GM23338 (cell line): ENCODE data around the gene NUDT4. TPM values are rescaled to one million over a fixed set of nuclear protein-coding genes. Genes with fewer than 3 reads are reported as not detected.

Experiments used
- ATAC-seq: fragments of 200-7000 bp; cut with Tn5 transposase; 3 replicates; pipeline ENCODE4 v1.9.1; 2020
- DNase-seq: peaks from one replicate; pipeline ENCODE4 v3.0.0-alpha.2; 2015; ENCODE audit warnings: low spot score
- H2AFZ ChIP-seq: fragments of 200-600 bp; sonication (generic); 2 replicates; pipeline ENCODE4 v1.8.0; 2016; ENCODE audit warnings: antibody characterized with exemption, mild to moderate bottlenecking, moderate library complexity
- H3F3A ChIP-seq: fragments of 200-600 bp; sonication (generic); replicated peaks from 2 replicates; pipeline ENCODE4 v1.8.0; 2017; ENCODE audit warnings: antibody characterized with exemption, mixed run types, low read depth
- H3K27ac ChIP-seq: fragments of 200-600 bp; sonication (generic); 2 replicates; pipeline ENCODE4 v1.6.1; 2016; ENCODE audit warnings: low read depth
- H3K27me3 ChIP-seq: fragments of 200-600 bp; sonication (generic); 2 replicates; pipeline ENCODE4 v1.8.0; 2016; ENCODE audit warnings: mild to moderate bottlenecking, mixed run types, moderate library complexity; ENCODE audit not compliant: insufficient read depth
- H3K36me3 ChIP-seq: fragments of 200-600 bp; sonication (generic); 2 replicates; pipeline ENCODE4 v1.8.0; 2016; ENCODE audit warnings: mild to moderate bottlenecking; ENCODE audit not compliant: insufficient read depth
- H3K4me1 ChIP-seq: fragments of 200-600 bp; sonication (generic); 2 replicates; pipeline ENCODE4 v1.8.0; 2016; ENCODE audit warnings: mild to moderate bottlenecking, moderate library complexity; ENCODE audit not compliant: insufficient read depth
- H3K4me2 ChIP-seq: fragments of 200-600 bp; sonication (generic); 2 replicates; pipeline ENCODE4 v1.7.1; 2017; ENCODE audit warnings: mixed run types
- H3K4me3 ChIP-seq: fragments of 200-600 bp; sonication (generic); 2 replicates; pipeline ENCODE4 v1.6.1; 2016; ENCODE audit warnings: mixed run types
- H3K79me2 ChIP-seq: fragments of 200-600 bp; sonication (generic); replicated peaks from 2 replicates; pipeline ENCODE4 v1.8.0; 2017; ENCODE audit warnings: mild to moderate bottlenecking; ENCODE audit not compliant: insufficient read depth
- H3K9me2 ChIP-seq: fragments of 200-600 bp; sonication (generic); 2 replicates; pipeline ENCODE4 v1.8.0; 2017; ENCODE audit not compliant: insufficient read depth
- H4K20me1 ChIP-seq: fragments of 200-600 bp; sonication (generic); replicated peaks from 2 replicates; pipeline ENCODE4 v1.8.0; 2017; ENCODE audit warnings: mild to moderate bottlenecking; ENCODE audit not compliant: insufficient read depth
- H3K27ac Mint-ChIP-seq: 2 replicates; pipeline ENCODE4 v1.8.0; 2020; ENCODE audit warnings: inconsistent platforms, mild to moderate bottlenecking, moderate library complexity, mixed read lengths
- H3K27me3 Mint-ChIP-seq: 3 replicates; pipeline ENCODE4 v1.8.0; 2022; ENCODE audit warnings: low read depth, mild to moderate bottlenecking, moderate library complexity, mixed read lengths, inconsistent platforms; ENCODE audit not compliant: insufficient read depth, poor library complexity
- H3K36me3 Mint-ChIP-seq: 3 replicates; pipeline ENCODE4 v1.8.0; 2021; ENCODE audit warnings: low read depth, mild to moderate bottlenecking, inconsistent platforms, moderate library complexity, mixed read lengths
- H3K4me1 Mint-ChIP-seq: 3 replicates; pipeline ENCODE4 v1.8.0; 2020; ENCODE audit warnings: mild to moderate bottlenecking, inconsistent platforms, mixed read lengths
- H3K4me3 Mint-ChIP-seq: 3 replicates; pipeline ENCODE4 v1.8.0; 2021; ENCODE audit warnings: moderate library complexity, mild to moderate bottlenecking, inconsistent platforms, mixed read lengths
- H3K9me3 Mint-ChIP-seq: 3 replicates; pipeline ENCODE4 v1.8.0; 2020; ENCODE audit warnings: moderate library complexity, mild to moderate bottlenecking, inconsistent platforms, mixed read lengths
- CREB1 ChIP-seq: fragments of 250-450 bp; sonication (Bioruptor Pico); IDR thresholded peaks from 2 replicates; pipeline ENCODE4 v1.5.0; 2020; ENCODE audit warnings: low read depth, mild to moderate bottlenecking, moderate library complexity
- CTCF ChIP-seq, 2 experiments: fragments of 200-600 bp in 1 of 2; sonication (generic) in 1 of 2; conservative IDR thresholded peaks; 2 replicates each; pipeline versions ENCODE4 v1.5.1 to v1.6.1; 2016 to 2017; ENCODE audit warnings: antibody characterized with exemption in 2 of 2, low read depth in 2 of 2, mild to moderate bottlenecking in 2 of 2, moderate library complexity in 1 of 2
- EZH2 ChIP-seq: fragments of 200-600 bp; sonication (generic); IDR thresholded peaks from one replicate; pipeline ENCODE4 v1.8.0; 2017; ENCODE audit warnings: antibody characterized with exemption, mild to moderate bottlenecking, low read depth; ENCODE audit not compliant: unreplicated experiment
- EZH2phosphoT487 ChIP-seq: fragments of 200-600 bp; sonication (generic); IDR thresholded peaks from one replicate; pipeline ENCODE4 v1.8.1; 2018; ENCODE audit warnings: antibody characterized with exemption; ENCODE audit not compliant: unreplicated experiment
- JUNB ChIP-seq: IDR thresholded peaks from one replicate; pipeline ENCODE4 v1.6.1; 2016; ENCODE audit warnings: antibody characterized with exemption; ENCODE audit not compliant: unreplicated experiment
- NANOG ChIP-seq: IDR thresholded peaks from 2 replicates; pipeline ENCODE4 v1.6.1; 2016; ENCODE audit warnings: antibody characterized with exemption, borderline replicate concordance
- POLR2AphosphoS5 ChIP-seq: IDR thresholded peaks from 2 replicates; pipeline ENCODE4 v1.6.1; 2016; ENCODE audit warnings: antibody characterized with exemption, low read depth
- REST ChIP-seq: IDR thresholded peaks from one replicate; pipeline ENCODE4 v1.6.1; 2018; ENCODE audit warnings: antibody characterized with exemption; ENCODE audit not compliant: unreplicated experiment
- STAT1 ChIP-seq: IDR thresholded peaks from one replicate; pipeline ENCODE4 v1.6.1; 2016; ENCODE audit warnings: antibody characterized with exemption; ENCODE audit not compliant: unreplicated experiment
- ZNF114 ChIP-seq: fragments of 250-450 bp; sonication (Bioruptor Pico); IDR thresholded peaks from 2 replicates; pipeline ENCODE4 v1.5.0; 2020; ENCODE audit warnings: mild to moderate bottlenecking, moderate library complexity
- ZNF331 ChIP-seq: fragments of 250-450 bp; sonication (Bioruptor Pico); IDR thresholded peaks from 2 replicates; pipeline ENCODE4 v1.5.0; 2020; ENCODE audit warnings: low read depth, mild to moderate bottlenecking, moderate library complexity
- ZNF462 ChIP-seq: fragments of 250-450 bp; sonication (Bioruptor Pico); IDR thresholded peaks from 2 replicates; pipeline ENCODE4 v1.5.0; 2020; ENCODE audit warnings: mild to moderate bottlenecking, moderate library complexity
- polyA plus RNA-seq: library from polyadenylated mRNA; unstranded; fragments of >200 nt; fragmentation: Nextera tagmentation; extraction: Ambion mirVana; gene quantifications from 2 replicates; pipeline ENCODE4 v1.2.1, GENCODE V29; 2016
- total RNA-seq: library from RNA; depleted of rRNA; stranded (reverse); fragments of >200 nt; shearing (Covaris generic); gene quantifications from 2 replicates; pipeline ENCODE4 v1.2.3, GENCODE V29; 2014

The NUDT4 gene
- total and polyA plus RNA-seq, 2 experiments from 2014 or later: 32.3 to 67.2 TPM

- TF ChIP-seq POLR2AphosphoS5 (no peak), EZH2 (no peak), CREB1 (no peak), JUNB (no peak), ZNF114 (CRISPR knock-in tag) (no peak)
Measured at GRCh38 chr12:93451423-93452158, 73.9 kb downstream of the NUDT4 start (continued).

GRCh38 chr12:93453633-93454032 is 75.9 kb downstream of the NUDT4 start:
- no peak overlapping the region for H3K4me3 Mint-ChIP-seq
- Histone ChIP-seq H3K36me3 (no peaks in the 10 kb centered on the region), H3K9me2 (no peaks in the 10 kb centered on the region), H3K27ac (no peak overlapping the region), H3K27me3 (no peaks in the 10 kb centered on the region), H3K4me1 (no peaks in the 10 kb centered on the region), H3F3A (no peaks in the 10 kb centered on the region), H3K4me2 (no peak overlapping the region), H4K20me1 (no peaks in the 10 kb centered on the region; the same call in 1 of the 2 replicates), H3K4me3 (no peak overlapping the region), H3K79me2 (no peaks in the 10 kb centered on the region), H2AFZ (peak overlapping the region; percentile 34; the same call in 1 of the 2 replicates)
- 0 out of 3 replicates have a peak, but pooled peaks cover 4% of the 10 kb centered on the region for H3K36me3 Mint-ChIP-seq
- ATAC-seq: no peak
- H3K27me3 Mint-ChIP-seq: peaks cover 6% of the 10 kb centered on the region
- H3K4me1 Mint-ChIP-seq: no peaks in the 10 kb centered on the region
- H3K27ac Mint-ChIP-seq: no peak overlapping the region
- peak; percentile 30 for DNase-seq
- peaks cover 9% of the 10 kb centered on the region for H3K9me3 Mint-ChIP-seq
- TF ChIP-seq POLR2AphosphoS5 (no peak), ZNF331 (no peak), CREB1 (no peak), EZH2 (no peak), ZNF114 (CRISPR knock-in tag) (no peak), ZNF462 (CRISPR knock-in tag) (no peak), CTCF (conservative IDR thresholded peaks at IDR 0.05; ENCODE audit: low read depth in 2 of 2) (no peak), EZH2phosphoT487 (no peak), STAT1 (no peak), JUNB (no peak), NANOG (no peak), REST (no peak)
